Activated naive CD4-positive, alpha-beta T cell treated with anti-CD3 and anti-CD28 coated beads, Interleukin-2, amount 10 ng/mL, durations not matched to agents 7 days and 5 days (primary cell): ENCODE measurements around the gene ANKFN1.

Source experiments
- CTCF ChIA-PET: fragments of 350-600 bp; sonication (Branson Sonifier 250); formaldehyde crosslinking; loops from one replicate; lab custom pipeline; 2021; ENCODE audit warnings: antibody characterized with exemption; lab: Charles Lee
- DNase-seq: peaks from one replicate; pipeline ENCODE4 v3.0.0-alpha.2; 2020
- H3K27ac Mint-ChIP-seq: one replicate; pipeline ENCODE4 v1.8.0; 2021; ENCODE audit warnings: mild to moderate bottlenecking, moderate library complexity, mixed read lengths
- H3K27me3 Mint-ChIP-seq: one replicate; pipeline ENCODE4 v1.8.0; 2021; ENCODE audit warnings: mild to moderate bottlenecking, mixed read lengths
- H3K36me3 Mint-ChIP-seq: one replicate; pipeline ENCODE4 v1.8.0; 2021; ENCODE audit warnings: mixed read lengths
- H3K4me1 Mint-ChIP-seq: one replicate; pipeline ENCODE4 v1.8.0; 2021; ENCODE audit warnings: mixed read lengths
- H3K4me3 Mint-ChIP-seq: one replicate; pipeline ENCODE4 v1.8.0; 2021; ENCODE audit warnings: mild to moderate bottlenecking, moderate library complexity, mixed read lengths
- H3K9me3 Mint-ChIP-seq: one replicate; pipeline ENCODE4 v1.8.0; 2021; ENCODE audit warnings: mixed read lengths

ANKFN1 gene

DNA sequence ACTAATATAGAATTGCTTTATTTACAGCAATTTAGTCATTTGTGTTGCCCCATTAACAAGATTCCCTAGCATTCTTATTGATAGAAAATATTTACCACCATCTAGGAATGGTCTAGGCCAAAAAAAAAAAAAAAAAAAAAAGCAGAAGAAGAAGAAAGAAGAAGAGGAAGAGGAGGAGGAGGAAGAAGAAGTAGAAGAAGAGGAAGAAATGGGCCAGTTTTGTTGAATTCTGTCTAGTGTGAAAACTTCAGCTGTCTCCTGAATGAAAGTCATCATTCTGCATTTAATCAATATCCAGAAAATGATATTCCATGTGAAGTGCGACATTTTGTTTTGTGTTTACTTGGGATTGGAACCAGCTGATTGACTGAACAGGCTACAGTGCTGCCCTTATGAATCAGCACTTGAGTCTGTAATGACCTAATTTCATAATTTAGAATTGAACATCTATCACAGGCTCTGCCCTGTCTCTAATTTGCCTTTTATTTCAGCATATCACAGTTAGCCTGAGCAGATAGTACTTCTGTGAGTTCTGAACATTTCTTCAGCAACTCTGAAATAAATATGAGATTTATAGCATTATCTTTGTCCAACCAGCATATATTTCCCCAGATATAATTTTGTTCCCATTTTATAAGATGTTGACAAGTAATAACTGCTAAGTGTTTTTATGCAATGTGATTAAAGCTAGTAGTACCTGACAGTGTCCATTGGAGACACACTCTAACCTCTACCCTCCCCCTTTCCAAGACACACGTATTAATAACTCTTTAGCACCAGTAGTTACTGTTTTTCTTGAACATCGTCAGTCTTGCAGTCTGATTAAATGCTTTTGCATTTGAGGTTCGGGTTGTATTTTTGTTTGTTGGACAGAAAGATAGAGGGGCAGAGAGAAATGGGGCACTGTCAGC is 5.9 kb downstream of the ANKFN1 start:
- CTCF ChIA-PET, result interaction anchor here (0.6 kb wide), 1 partner anchor 236 kb away, joined by 3 read pairs; no protein-coding TSS in a partner anchor
- Mint-ChIP-seq H3K27me3 (peaks cover 4% of the 10 kb centered on the region), H3K4me3 (no peak overlapping the region), H3K27ac (no peak overlapping the region), H3K4me1 (no peaks in the 10 kb centered on the region), H3K9me3 (no peaks in the 10 kb centered on the region), H3K36me3 (no peaks in the 10 kb centered on the region)
- no peak for DNase-seq

DNA sequence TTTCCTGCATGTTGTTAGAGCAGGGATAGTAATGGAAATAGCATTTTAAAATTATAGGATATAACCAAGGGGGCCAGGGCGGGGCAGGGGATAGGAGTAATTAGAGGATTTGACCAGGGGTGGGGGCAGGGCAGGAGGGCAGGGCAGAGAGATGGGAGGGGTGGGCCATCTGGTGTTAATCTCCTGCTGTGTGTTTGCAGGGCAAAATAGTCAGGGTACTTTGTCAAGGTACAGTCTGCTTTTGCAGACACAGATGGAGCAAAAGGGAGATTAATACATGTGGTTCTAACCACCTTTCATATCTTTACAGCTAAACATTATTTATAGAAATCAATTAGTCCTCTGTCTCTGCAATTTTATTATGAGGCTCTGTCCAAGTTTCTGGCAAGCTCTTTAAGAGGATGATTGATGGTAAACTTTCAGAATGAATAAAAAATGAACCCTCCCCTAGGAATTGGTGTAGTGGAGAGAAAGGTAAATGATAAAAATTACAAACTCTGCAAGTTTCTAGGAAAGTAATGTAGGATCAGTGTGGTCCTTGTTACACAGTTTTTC is 6.6 kb downstream of the ANKFN1 start:
- Mint-ChIP-seq H3K4me1 (no peaks in the 10 kb centered on the region), H3K4me3 (no peak overlapping the region), H3K36me3 (no peaks in the 10 kb centered on the region), H3K9me3 (no peaks in the 10 kb centered on the region), H3K27ac (no peak overlapping the region), H3K27me3 (peaks cover 2% of the 10 kb centered on the region)
- DNase-seq, result no peak
- CTCF ChIA-PET, result interaction anchor here (0.6 kb wide), 1 partner anchor 25 kb away, joined by 3 read pairs; no protein-coding TSS in a partner anchor

DNA sequence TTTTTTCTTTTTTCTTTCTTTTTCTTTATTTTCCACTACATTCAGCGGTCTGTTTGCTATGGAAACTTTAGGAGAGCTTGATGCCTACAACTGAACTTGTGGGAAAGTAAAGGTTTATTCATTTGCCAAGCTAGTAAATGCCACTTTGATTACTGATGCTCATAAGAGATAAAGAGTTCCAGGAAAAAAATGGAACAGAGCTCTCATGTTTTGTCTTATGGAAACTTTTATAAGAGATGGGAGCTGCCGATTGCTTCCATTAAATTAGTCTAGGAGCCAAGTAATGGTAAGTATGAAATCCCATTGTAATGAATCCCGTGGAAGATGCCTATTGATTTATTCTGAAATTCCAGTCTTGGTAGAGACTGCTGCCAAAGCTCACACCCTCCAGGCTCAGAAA is 7.1 kb downstream of the ANKFN1 start:
- no peaks in the 10 kb centered on the region for H3K27me3 Mint-ChIP-seq
- H3K36me3 Mint-ChIP-seq, result no peaks in the 10 kb centered on the region
- CTCF ChIA-PET, result interaction anchor here (0.6 kb wide), 1 partner anchor 25 kb away, joined by 3 read pairs; no protein-coding TSS in a partner anchor
- no peak overlapping the region for H3K4me3 Mint-ChIP-seq
- no peak for DNase-seq
- no peaks in the 10 kb centered on the region for H3K9me3 Mint-ChIP-seq
- no peaks in the 10 kb centered on the region for H3K4me1 Mint-ChIP-seq
- no peak overlapping the region for H3K27ac Mint-ChIP-seq

DNA sequence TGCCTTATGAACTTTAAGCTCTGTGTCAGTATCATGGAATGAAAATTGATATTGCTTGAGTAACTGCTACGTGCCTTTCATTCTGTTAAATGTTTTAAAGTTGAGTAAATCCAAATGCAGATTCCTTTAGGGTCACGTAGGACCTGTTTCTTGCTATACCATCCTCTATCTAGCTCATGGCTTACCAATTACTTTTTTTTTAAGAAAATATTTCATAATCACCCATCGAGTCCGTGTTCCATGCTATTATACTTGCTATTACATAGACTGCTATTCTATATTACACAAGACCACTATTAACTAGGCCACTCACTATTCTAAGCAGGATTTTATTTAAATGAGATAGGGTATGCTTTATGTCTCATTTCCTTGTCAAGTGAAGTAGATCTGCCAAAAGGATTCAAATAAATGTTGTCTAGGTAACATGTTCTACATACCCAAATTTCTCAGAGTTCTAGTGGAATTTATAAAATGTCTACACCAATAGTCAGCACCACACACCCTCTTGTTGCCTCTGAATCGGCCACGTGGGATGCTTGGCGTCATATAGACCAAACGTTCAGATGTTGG is 11.9 kb downstream of the ANKFN1 start:
- no peaks in the 10 kb centered on the region for H3K27me3 Mint-ChIP-seq
- H3K36me3 Mint-ChIP-seq, result no peaks in the 10 kb centered on the region
- H3K4me1 Mint-ChIP-seq, result no peaks in the 10 kb centered on the region
- H3K9me3 Mint-ChIP-seq, result no peaks in the 10 kb centered on the region
- CTCF ChIA-PET, result no interaction called here
- no peak overlapping the region for H3K4me3 Mint-ChIP-seq
- H3K27ac Mint-ChIP-seq, result no peak overlapping the region
- DNase-seq, result no peak

DNA sequence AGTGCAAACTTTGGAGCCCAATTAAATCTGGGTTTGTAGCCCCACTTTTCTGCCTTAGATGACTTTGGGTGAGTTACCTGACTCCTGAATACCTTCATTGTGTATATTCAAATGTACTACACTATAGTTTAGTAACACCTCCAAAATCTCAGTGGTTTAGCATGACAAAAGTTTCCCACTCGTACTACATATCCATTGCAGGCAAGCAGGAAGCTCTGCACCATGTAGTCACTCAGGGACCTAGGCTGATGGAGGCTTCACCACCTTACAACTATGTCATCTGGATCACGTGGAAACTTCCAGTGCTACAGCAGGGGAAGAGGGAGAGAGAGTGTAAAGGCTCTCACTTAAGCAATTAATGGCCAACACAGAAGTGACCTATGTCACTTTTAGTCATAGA is 14.2 kb downstream of the ANKFN1 start:
- no peaks in the 10 kb centered on the region for H3K36me3 Mint-ChIP-seq
- no peaks in the 10 kb centered on the region for H3K27me3 Mint-ChIP-seq
- H3K27ac Mint-ChIP-seq, result no peak overlapping the region
- DNase-seq, result no peak
- no peaks in the 10 kb centered on the region for H3K4me1 Mint-ChIP-seq
- CTCF ChIA-PET, result no interaction called here
- H3K4me3 Mint-ChIP-seq, result no peak overlapping the region
- H3K9me3 Mint-ChIP-seq, result no peaks in the 10 kb centered on the region

DNA sequence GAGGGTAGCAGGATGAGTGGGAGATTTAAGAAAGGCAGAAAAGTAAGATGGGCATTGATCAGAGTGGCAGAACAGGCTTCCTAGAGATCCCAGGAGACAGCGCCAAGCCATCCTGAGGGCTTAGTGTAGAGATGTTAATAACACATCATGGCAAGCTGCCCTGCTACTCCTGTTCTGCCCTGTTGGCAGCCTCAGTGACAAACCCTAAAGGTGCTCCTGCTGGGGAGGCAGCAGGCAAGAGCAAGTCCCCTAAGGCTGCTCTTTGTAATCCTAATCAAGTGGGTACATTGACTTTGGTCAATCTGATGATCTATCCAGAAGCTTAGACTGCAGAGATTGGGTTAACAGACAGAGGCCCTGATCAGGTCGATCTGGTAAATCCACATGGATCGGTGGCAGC is 16.3 kb downstream of the ANKFN1 start:
- DNase-seq, result no peak
- H3K9me3 Mint-ChIP-seq, result no peaks in the 10 kb centered on the region
- no peaks in the 10 kb centered on the region for H3K27me3 Mint-ChIP-seq
- H3K4me1 Mint-ChIP-seq, result no peaks in the 10 kb centered on the region
- H3K4me3 Mint-ChIP-seq, result no peak overlapping the region
- H3K36me3 Mint-ChIP-seq, result no peaks in the 10 kb centered on the region
- CTCF ChIA-PET, result interaction anchor here (1.2 kb wide), 1 partner anchor 150 kb away, joined by 3 read pairs; no protein-coding TSS in a partner anchor
- H3K27ac Mint-ChIP-seq, result no peak overlapping the region

DNA sequence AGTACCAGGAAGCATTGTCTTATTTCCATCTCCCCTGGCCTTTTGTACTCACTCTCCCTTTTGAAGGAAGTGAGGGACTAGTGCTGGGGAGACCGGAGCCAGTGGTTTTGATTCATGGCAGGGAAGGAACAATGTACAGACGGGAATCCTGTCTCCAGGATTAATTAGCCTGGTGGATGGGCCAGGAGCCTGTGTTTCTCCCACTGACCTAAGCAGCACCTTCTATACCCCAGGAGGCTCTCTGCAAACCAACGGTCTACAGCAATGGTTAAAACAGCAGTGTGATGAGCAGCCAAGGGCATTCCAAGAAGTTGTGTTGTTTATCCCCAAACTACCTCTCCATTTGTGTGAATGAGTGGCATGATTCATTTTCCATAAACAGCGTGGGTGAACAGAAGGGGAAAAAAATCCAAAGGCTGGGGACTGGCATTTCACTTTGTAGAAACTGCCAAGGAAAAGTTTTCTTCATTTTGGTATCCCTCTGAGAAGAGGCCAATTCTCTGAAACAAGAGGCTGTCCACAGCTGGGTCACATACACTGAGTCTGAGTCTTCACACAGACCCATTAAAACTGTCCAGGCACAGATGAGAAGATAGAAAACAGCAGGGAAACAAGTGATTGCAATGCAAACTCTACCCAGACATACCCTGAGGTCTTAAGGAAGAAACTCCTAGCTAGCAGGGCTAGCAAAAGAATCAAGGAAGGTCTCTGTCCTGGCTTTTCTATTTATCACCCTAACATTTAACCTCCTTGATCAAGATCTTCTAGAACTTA is 18.1 kb downstream of the ANKFN1 start:
- DNase-seq, result no peak
- no peaks in the 10 kb centered on the region for H3K9me3 Mint-ChIP-seq
- no peak overlapping the region for H3K4me3 Mint-ChIP-seq
- no peaks in the 10 kb centered on the region for H3K4me1 Mint-ChIP-seq
- H3K36me3 Mint-ChIP-seq, result no peaks in the 10 kb centered on the region
- CTCF ChIA-PET, result no interaction called here
- peaks cover 4% of the 10 kb centered on the region for H3K27me3 Mint-ChIP-seq
- H3K27ac Mint-ChIP-seq, result no peak overlapping the region

DNA sequence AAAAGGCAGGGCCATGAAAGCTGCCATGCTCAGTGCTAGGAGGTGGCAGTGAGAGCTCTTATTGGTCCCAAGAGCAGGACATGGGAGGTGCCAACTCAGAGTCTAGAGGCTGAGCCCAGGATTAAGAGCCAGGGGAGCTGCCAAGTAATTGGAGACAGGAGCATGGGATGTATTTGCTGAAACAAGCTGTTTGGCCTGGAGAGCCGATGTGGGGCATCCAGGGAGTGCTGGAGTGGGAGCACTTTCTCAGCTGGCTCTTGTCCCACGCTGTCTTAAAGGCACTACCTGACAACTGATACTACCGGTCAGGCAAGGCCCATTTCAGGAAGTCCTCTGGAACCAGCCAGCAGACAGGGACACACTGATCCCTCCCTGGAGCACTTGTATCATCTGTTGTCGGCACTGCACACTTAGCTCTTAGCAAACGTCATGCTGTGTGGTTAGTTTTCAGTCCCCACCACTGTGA is 19.3 kb downstream of the ANKFN1 start:
- Mint-ChIP-seq H3K36me3 (no peaks in the 10 kb centered on the region), H3K4me1 (no peaks in the 10 kb centered on the region), H3K27me3 (peaks cover 4% of the 10 kb centered on the region), H3K27ac (no peak overlapping the region), H3K4me3 (no peak overlapping the region), H3K9me3 (no peaks in the 10 kb centered on the region)
- no peak for DNase-seq
- CTCF ChIA-PET, result no interaction called here

DNA sequence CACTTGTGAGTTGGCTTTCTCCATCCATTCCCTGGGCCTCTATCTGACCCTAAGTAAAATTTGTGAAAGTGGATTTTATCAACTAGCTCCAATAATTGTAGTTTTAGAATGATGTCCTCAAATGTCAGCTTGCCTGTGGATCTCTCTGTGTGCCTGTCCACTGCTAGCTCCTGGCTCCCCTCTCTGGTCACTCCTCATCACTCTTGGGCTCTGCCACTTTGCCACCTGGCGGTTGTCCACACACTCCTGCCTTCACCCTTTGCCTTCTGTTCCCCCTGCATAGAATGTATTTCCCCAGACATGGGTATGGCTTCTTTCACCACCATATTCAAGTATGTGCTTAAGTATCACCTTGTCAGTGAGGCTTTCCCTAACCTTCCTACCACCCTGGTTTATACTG is 19.8 kb downstream of the ANKFN1 start:
- DNase-seq, result no peak
- H3K9me3 Mint-ChIP-seq, result no peaks in the 10 kb centered on the region
- no peaks in the 10 kb centered on the region for H3K36me3 Mint-ChIP-seq
- H3K4me1 Mint-ChIP-seq, result no peaks in the 10 kb centered on the region
- H3K27me3 Mint-ChIP-seq, result peaks cover 4% of the 10 kb centered on the region
- H3K27ac Mint-ChIP-seq, result no peak overlapping the region
- CTCF ChIA-PET, result no interaction called here
- H3K4me3 Mint-ChIP-seq, result no peak overlapping the region

DNA sequence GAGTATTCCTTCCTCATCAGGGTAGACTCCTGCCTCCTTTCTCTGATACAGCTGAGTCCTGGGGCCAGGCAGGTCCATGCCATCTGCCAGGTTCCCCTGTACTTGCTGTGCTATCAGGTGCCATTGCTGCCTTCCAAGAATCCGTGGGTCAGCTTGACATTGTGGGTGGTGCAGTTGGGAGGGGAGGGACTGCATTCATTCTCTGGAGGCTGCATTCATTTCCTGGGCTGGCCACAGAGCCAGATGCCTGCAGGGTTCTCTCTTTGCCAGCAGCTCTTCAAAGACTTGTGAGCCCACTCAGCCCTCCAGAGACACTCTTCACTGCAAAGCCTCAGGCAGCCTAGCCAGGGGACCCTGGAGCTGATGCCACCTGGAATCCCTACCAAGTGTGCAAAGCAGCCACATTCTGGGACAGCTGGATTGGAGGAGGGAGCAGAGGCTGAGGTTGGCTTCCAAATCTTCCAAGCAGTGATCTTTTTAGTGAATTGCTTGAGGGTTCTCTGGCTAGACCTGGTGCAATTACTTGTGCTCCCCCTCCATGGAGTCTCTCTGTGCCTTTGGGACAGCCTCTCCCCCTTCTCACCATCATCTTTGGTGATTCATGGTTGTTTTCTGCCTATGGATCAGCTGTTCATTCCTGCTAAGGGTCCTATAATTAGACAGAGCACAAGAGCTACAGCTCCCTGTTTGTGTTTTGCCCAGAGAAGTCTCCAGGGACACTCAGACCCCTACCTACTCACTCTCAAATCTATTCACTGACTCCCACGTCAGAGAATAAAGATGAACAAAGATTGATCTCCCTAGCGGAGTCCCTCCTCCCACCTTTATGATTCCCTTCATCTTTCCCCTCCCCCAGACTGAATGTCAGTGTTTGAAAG is 20.9 kb downstream of the ANKFN1 start:
- Mint-ChIP-seq H3K9me3 (no peaks in the 10 kb centered on the region), H3K4me3 (no peak overlapping the region), H3K27me3 (peaks cover 4% of the 10 kb centered on the region), H3K36me3 (no peaks in the 10 kb centered on the region), H3K4me1 (no peaks in the 10 kb centered on the region), H3K27ac (no peak overlapping the region)
- no peak for DNase-seq
- CTCF ChIA-PET, result no interaction called here

DNA sequence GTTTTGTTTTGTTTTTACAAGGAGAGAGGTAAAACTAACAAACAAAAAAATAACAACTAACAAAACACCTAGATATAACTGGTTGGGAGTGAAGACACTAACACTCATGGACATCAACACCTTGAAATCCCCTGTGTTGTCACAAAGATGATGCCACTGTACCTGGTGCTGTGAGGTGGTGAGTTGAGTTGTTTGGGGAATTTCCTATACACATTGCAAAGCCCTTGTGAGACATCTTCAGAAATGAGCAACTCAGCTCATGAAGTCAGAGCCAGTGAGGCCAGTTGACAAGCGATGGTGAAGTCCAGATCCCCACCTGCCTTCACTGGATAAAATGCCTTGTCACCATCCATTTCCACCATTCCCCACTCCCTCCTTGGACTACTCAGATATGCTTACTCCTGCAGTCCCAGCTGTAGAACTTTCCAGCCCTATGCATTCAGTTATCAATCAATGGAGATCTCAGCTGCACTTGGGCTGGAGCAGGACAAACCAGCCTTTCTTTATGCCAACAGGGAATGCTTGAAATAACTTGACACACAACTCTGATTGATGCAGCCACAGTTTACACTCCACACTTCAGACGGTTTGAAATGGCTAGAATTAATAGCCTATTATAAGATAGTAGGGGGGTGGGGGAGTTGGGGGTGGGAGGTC is 22.2 kb downstream of the ANKFN1 start:
- peaks cover 4% of the 10 kb centered on the region for H3K27me3 Mint-ChIP-seq
- H3K4me3 Mint-ChIP-seq, result no peak overlapping the region
- H3K9me3 Mint-ChIP-seq, result no peaks in the 10 kb centered on the region
- H3K36me3 Mint-ChIP-seq, result no peaks in the 10 kb centered on the region
- no peaks in the 10 kb centered on the region for H3K4me1 Mint-ChIP-seq
- H3K27ac Mint-ChIP-seq, result no peak overlapping the region
- CTCF ChIA-PET, result no interaction called here
- DNase-seq, result no peak

DNA sequence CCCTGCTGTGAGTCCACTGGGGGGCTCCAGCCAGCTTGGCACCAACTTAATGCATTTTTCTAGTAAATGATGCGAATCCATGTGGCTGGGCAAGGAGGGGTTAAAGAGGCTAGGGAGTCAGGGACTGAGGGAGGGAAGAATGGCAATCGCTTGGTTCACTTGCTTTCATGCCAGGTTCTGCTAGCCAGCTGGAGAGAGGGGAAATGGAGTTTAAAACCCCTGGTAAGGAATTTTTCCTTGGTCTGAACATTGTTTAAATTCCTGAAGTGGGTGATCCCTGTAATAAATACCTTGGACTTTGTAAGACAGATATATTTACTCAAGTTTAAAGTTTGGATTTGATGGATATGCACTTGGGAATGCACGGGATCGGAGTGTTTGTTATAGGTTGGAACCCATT is 22.8 kb downstream of the ANKFN1 start:
- CTCF ChIA-PET, result no interaction called here
- Mint-ChIP-seq H3K4me1 (no peaks in the 10 kb centered on the region), H3K36me3 (no peaks in the 10 kb centered on the region), H3K4me3 (no peak overlapping the region), H3K27me3 (peaks cover 4% of the 10 kb centered on the region), H3K9me3 (no peaks in the 10 kb centered on the region), H3K27ac (no peak overlapping the region)
- no peak for DNase-seq

DNA sequence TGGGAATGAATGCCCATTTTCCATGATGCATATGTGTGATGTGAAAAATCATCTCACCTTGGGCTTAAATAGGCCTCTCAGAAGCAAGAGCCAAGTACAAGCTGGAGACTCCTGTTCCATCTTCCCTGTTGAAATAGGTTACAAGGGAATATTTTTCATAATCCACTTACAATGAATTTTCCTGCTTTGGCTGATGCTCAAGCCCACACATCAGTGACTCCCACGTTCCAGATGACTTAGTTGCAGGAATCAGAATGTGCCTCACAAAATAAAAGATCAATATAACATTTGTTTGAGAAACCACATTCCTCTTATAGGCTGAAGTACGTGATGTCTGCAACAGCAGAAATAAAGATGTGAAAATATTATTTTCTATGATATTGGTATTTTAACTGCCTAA is 24.1 kb downstream of the ANKFN1 start:
- CTCF ChIA-PET, result no interaction called here

More for the DNA sequence above, 24.1 kb downstream of the ANKFN1 start:
- no peak overlapping the region for H3K4me3 Mint-ChIP-seq
- H3K27ac Mint-ChIP-seq, result no peak overlapping the region
- no peaks in the 10 kb centered on the region for H3K4me1 Mint-ChIP-seq
- no peaks in the 10 kb centered on the region for H3K36me3 Mint-ChIP-seq
- no peaks in the 10 kb centered on the region for H3K9me3 Mint-ChIP-seq
- H3K27me3 Mint-ChIP-seq, result peaks cover 4% of the 10 kb centered on the region
- DNase-seq, result no peak
